ENCODE measurements around the gene MFSD6.
"Not testable (repeated sequence)": the region's sequence is repeated elsewhere in the genome, so short reads cannot be mapped to it uniquely, and the experiment has no call there.

The MFSD6 gene

GRCh38 chr2:190505696-190506095 lies 97.5 kb downstream of the MFSD6 start:
- TF ChIP-seq CTCF (IDR thresholded peaks at IDR 0.05; ENCODE audit: low read length, missing control alignments): no peak
- H3K4me3 ChIP-seq (replicated peaks; ENCODE audit: low read depth, low read length): no peak overlapping the region
- DNase-seq (ENCODE audit: low read depth): no peak

DNA sequence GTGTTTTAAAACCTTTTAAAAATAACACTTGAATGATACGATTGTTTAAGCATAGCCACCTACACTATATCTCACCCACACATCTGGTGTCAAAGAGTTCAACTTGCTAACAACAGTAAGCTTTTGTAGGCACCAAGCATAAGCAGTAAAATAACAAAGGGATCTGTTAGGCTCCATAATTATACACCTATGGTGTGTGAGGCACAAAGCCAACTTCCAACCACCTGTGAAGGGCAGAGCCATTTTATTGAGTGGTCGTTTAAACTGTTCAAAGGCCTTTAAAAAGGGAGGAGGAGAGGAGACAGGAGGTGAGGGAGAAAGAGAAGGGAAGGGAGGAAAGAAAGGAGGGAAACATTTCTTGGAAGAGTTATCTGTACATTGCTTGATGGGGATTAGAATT lies 98.5 kb downstream of the MFSD6 start:
- no peak for TF ChIP-seq CTCF (IDR thresholded peaks at IDR 0.05; ENCODE audit: low read length, missing control alignments)
- H3K4me3 ChIP-seq (replicated peaks; ENCODE audit: low read depth, low read length): no peak overlapping the region
- DNase-seq (ENCODE audit: low read depth): no peak

DNA sequence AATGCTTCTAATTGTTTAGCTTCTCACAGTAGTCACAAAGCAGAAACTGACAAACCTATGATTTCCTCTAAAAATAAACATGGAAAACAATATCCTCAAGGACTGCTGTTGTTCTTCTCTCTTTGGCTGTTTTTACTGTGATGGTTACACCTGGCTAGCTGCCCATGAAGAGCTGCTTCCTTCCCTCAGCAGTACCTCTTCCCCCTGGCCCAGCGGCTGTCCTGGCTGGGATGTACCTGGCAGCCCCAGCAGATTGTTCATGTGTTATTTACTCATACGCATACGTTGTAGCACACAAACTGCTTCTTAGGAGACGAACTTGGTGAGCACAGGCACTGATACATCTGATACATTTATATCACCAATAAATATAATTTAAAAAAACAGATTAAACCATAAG lies 99.0 kb downstream of the MFSD6 start:
- DNase-seq (ENCODE audit: low read depth): no peak
- H3K4me3 ChIP-seq (replicated peaks; ENCODE audit: low read depth, low read length): no peak overlapping the region
- TF ChIP-seq CTCF (IDR thresholded peaks at IDR 0.05; ENCODE audit: low read length, missing control alignments): no peak

GRCh38 chr2:190509895-190510294 lies 101.7 kb downstream of the MFSD6 start:
- not testable (repeated sequence) for H3K4me3 ChIP-seq (replicated peaks; ENCODE audit: low read depth, low read length); DNase-seq (ENCODE audit: low read depth)

DNA sequence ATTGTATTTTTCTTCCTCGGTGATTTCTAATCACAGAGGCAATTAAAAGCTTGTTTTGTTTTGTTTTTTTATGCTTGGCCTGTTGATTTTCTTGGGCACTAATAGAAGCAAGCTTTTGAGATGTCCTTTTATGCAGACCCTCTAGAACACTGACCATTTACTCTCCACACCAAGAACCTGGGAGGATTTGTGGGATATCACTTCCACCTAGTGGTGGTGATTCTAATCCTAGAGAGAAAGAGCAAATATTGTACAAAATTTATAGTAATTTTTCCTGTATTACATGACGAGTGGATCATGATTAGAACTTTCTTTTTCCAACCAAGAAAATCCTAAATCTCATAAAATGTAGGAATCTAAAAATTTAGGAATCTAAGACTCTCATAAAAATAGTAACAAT lies 102.9 kb downstream of the MFSD6 start:
- H3K4me3 ChIP-seq (replicated peaks; ENCODE audit: low read depth, low read length): no peak overlapping the region
- TF ChIP-seq CTCF (IDR thresholded peaks at IDR 0.05; ENCODE audit: low read length, missing control alignments): peak; percentile 57
- peak; percentile 75 for DNase-seq (ENCODE audit: low read depth)

DNA sequence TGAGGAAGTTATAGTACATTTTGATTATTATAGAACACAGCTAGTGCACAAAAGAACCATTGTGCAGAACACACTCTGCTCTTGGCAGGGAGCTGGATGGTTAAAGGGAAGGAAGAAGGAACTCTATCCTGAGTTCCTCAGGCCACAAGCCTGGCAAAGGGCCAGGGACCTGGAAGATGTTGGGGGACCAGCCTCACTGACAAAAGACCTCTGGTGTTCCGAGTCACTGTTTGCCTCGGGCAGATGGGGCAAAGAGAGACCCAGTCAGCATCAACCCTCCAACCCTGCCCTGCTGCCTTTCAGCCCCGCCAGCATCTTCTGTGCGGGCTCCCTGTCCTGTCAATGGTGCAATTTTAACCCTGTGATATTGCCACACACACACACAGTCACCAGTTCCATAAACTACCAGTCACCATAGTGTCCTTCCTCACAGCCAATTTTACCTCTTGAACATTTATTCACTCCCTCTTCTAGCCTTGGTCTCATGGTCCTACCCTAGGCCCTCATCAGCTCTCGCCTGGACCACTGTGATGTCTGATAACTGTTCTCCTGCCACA lies 104.5 kb downstream of the MFSD6 start:
- DNase-seq (ENCODE audit: low read depth): no peak
- TF ChIP-seq CTCF (IDR thresholded peaks at IDR 0.05; ENCODE audit: low read length, missing control alignments): no peak
- H3K4me3 ChIP-seq (replicated peaks; ENCODE audit: low read depth, low read length): no peak overlapping the region

DNA sequence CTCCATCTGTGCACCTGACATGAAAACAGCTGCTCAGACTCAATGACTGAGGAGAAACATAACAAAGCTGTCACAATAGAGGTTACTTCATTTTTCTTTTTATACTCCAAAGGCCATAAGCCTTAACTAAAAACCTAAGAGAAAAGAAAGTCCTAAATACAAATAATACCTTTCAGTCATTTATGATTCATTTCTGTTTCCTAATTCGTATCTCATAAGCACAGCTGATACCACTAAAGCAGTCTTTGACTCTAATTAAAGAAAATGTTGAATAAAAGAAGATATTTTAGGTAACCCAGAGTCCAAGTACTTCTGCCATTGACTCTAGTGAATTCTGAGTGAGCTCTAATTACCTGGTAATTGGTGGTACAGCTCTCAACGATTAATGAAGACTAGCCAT lies 105.7 kb downstream of the MFSD6 start:
- no peak for TF ChIP-seq CTCF (IDR thresholded peaks at IDR 0.05; ENCODE audit: low read length, missing control alignments)
- no peak for DNase-seq (ENCODE audit: low read depth)

More for the DNA sequence above, 105.7 kb downstream of the MFSD6 start:
- no peak overlapping the region for H3K4me3 ChIP-seq (replicated peaks; ENCODE audit: low read depth, low read length)
